ENCODE data around the gene MIGA1.

DNA sequence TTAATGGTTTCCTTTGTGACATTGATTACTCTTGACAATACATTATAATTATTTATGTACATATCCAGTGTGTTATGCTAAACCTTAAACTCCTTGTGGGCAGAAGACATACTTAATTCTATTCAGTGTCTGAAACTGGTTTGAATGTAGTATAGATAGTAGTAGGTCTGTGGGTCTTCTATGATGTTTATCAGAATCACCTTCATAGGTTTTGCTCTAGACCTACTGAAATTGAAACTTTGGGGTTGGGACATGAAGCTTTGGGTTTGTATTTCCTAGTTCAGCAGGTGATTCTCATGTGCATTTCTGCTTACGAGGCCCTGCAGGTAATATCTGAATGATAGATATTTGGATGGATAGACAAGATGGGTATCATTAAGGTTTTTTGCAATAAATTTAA, 48.6 kb downstream of the MIGA1 start:
- TF ChIP-seq, protein P1, sequence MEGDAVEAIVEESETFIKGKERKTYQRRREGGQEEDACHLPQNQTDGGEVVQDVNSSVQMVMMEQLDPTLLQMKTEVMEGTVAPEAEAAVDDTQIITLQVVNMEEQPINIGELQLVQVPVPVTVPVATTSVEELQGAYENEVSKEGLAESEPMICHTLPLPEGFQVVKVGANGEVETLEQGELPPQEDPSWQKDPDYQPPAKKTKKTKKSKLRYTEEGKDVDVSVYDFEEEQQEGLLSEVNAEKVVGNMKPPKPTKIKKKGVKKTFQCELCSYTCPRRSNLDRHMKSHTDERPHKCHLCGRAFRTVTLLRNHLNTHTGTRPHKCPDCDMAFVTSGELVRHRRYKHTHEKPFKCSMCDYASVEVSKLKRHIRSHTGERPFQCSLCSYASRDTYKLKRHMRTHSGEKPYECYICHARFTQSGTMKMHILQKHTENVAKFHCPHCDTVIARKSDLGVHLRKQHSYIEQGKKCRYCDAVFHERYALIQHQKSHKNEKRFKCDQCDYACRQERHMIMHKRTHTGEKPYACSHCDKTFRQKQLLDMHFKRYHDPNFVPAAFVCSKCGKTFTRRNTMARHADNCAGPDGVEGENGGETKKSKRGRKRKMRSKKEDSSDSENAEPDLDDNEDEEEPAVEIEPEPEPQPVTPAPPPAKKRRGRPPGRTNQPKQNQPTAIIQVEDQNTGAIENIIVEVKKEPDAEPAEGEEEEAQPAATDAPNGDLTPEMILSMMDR (IDR thresholded peaks at IDR 0.05; ENCODE audit: low read depth, low read length) = no peak
- TF ChIP-seq EZH2phosphoT487 (IDR thresholded peaks at IDR 0.05; ENCODE audit: low read depth) = no peak

Data from OCI-LY3 (cell line).